ENCODE measurements around the gene RAB3A. TPM values are rescaled to one million over a fixed set of nuclear protein-coding genes. Genes with fewer than 3 reads are reported as not detected.

The RAB3A gene
- total RNA-seq, 3 donors from 2014 or later (not counting 1 experiment from before 2014, with no cell fraction given), result 5.2 to 7.8 (median 7.6) TPM

DNA sequence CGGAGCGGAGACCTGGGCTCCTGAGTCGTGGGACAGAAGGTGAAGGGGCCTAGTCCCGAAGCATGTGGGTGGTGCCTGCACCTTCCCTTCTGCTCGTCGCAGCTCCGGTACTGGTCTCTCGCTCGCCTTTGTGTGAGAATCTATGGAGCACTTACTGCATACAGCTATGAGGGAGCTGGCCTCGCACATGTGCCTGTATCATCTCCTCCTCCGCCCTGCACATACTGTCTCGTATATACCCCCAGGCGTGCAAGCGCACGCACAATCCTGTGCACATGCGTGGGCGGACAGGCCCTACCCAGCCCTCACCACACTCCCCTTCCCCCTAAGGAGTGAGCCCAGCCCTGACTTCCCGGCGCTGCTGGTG, 42.2 kb downstream of the RAB3A start:
- ATAC-seq (no peak), DNase-seq (no peak)
- 79% methylated on average over 19 of the region's 19 CpGs for whole genome bisulfite sequencing (ENCODE audit: insufficient coverage)
- Histone ChIP-seq H3K4me1 (ENCODE audit: control insufficient read depth, insufficient read depth, low read length) (peaks cover 16% of the 10 kb centered on the region), H3K4me3 (ENCODE audit: low read length) (no peak overlapping the region), H3K36me3 (ENCODE audit: control insufficient read depth, insufficient read depth, low read length) (peaks cover 16% of the 10 kb centered on the region), H3K9me3 (ENCODE audit: control insufficient read depth, insufficient read depth, low read length) (no peaks in the 10 kb centered on the region), H3K27ac (ENCODE audit: low read length) (no peak overlapping the region), H3K27me3 (ENCODE audit: control insufficient read depth, insufficient read depth, low read length) (no peaks in the 10 kb centered on the region)
- intact Hi-C loops (cut with micrococcal nuclease), result loop anchor here (5.0 kb wide), 1 partner anchor 91 kb away; no protein-coding TSS in a partner anchor
- H3K27me3 Mint-ChIP-seq (ENCODE audit: low read depth in 2 of 2), result no peaks in the 10 kb centered on the region
- TF ChIP-seq, protein P1, sequence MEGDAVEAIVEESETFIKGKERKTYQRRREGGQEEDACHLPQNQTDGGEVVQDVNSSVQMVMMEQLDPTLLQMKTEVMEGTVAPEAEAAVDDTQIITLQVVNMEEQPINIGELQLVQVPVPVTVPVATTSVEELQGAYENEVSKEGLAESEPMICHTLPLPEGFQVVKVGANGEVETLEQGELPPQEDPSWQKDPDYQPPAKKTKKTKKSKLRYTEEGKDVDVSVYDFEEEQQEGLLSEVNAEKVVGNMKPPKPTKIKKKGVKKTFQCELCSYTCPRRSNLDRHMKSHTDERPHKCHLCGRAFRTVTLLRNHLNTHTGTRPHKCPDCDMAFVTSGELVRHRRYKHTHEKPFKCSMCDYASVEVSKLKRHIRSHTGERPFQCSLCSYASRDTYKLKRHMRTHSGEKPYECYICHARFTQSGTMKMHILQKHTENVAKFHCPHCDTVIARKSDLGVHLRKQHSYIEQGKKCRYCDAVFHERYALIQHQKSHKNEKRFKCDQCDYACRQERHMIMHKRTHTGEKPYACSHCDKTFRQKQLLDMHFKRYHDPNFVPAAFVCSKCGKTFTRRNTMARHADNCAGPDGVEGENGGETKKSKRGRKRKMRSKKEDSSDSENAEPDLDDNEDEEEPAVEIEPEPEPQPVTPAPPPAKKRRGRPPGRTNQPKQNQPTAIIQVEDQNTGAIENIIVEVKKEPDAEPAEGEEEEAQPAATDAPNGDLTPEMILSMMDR (IDR thresholded peaks at IDR 0.05), result peak; percentile 54
- H3K36me3 Mint-ChIP-seq, result peaks cover 9% of the 10 kb centered on the region
- no peak overlapping the region for H3K4me3 Mint-ChIP-seq
- no peak overlapping the region for H3K27ac Mint-ChIP-seq
- H3K9me3 Mint-ChIP-seq, result no peaks in the 10 kb centered on the region
- peaks cover 0 to 9% of the 10 kb centered on the region in 2 donors for H3K4me1 Mint-ChIP-seq

DNA sequence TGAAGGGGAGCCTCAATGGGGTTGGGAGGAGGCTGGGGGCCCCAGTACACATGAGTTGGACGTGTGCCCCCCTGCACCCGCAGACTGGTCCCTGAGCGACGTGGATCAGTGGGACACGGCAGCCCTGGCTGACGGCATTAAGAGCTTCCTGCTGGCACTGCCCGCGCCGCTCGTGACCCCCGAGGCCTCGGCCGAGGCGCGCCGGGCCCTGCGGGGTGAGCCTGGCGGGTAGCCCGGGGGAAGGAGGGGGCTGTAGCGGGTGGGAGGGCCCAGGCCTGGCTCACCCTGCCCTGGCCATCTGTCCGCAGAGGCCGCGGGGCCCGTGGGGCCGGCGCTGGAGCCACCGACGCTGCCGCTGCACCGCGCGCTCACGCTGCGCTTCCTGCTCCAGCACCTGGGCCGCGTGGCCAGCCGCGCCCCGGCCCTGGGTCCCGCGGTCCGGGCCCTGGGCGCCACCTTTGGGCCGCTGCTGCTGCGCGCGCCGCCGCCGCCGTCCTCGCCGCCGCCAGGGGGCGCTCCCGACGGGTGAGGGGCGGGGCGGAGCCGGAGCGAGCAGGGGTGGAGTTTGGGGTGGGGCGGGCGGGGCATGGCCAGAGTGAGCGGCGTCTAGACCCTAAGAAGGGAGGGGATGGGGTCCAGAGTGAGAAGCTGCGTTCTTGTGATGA, 42.7 kb downstream of the RAB3A start:
- Mint-ChIP-seq H3K27me3 (ENCODE audit: low read depth in 2 of 2) (no peaks in the 10 kb centered on the region), H3K4me3 (no peak overlapping the region), H3K36me3 (peaks cover 8% of the 10 kb centered on the region), H3K9me3 (no peaks in the 10 kb centered on the region), H3K4me1 (peaks cover 0 to 13% of the 10 kb centered on the region in 2 donors), H3K27ac (peak overlapping the region in 1 of 2 donors; percentile 42)
- DNase-seq, result peak; percentile 85 to 89
- WGBS (ENCODE audit: insufficient coverage), result 6% methylated on average over 66 of the region's 66 CpGs
- peaks cover 16% of the 10 kb centered on the region for H3K4me1 ChIP-seq (ENCODE audit: control insufficient read depth, insufficient read depth, low read length)
- H3K36me3 ChIP-seq (ENCODE audit: control insufficient read depth, insufficient read depth, low read length), result peaks cover 16% of the 10 kb centered on the region
- no peak overlapping the region for H3K4me3 ChIP-seq (ENCODE audit: low read length)
- TF ChIP-seq, protein P1 (IDR thresholded peaks at IDR 0.05), result peak; percentile 65
- no peaks in the 10 kb centered on the region for H3K27me3 ChIP-seq (ENCODE audit: control insufficient read depth, insufficient read depth, low read length)
- no peak overlapping the region for H3K27ac ChIP-seq (ENCODE audit: low read length)
- intact Hi-C loops (cut with micrococcal nuclease), result loop anchor here (5.0 kb wide), 1 partner anchor 91 kb away; no protein-coding TSS in a partner anchor
- ATAC-seq, result peak; percentile 98 to 99 (median 99)
- no peaks in the 10 kb centered on the region for H3K9me3 ChIP-seq (ENCODE audit: control insufficient read depth, insufficient read depth, low read length)

DNA sequence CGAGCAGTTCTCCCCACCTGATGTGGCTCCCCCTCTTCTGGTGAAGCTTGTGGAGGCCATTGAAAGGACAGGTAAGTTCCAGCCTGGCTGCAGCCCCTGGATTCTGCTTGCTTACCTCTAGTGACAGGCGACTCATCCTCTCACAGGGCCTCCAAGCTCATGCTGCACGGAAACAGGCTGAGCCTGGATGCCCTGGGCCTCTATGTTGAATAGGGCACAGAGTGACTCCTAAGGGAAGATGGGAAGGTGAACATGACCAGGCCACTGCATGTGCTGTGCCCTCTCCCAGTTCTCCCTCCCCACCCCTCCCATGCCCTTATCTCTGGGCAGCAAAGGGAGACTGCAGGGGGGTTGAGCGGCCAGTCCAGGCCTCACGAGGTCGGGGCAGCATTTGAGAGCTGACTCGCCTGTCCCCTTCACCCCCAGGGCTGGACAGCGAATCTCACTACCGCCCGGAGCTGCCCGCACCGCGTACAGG, 43.3 kb downstream of the RAB3A start:
- peaks cover 11% of the 10 kb centered on the region for H3K36me3 ChIP-seq (ENCODE audit: control insufficient read depth, insufficient read depth, low read length)
- WGBS (ENCODE audit: insufficient coverage), result 89% methylated on average over 13 of the region's 13 CpGs
- Mint-ChIP-seq H3K9me3 (no peaks in the 10 kb centered on the region), H3K27ac (peak overlapping the region in 1 of 2 donors; percentile 42), H3K4me1 (peaks cover 0 to 15% of the 10 kb centered on the region in 2 donors), H3K27me3 (ENCODE audit: low read depth in 2 of 2) (no peaks in the 10 kb centered on the region), H3K36me3 (peaks cover 2% of the 10 kb centered on the region), H3K4me3 (peak overlapping the region; percentile 40)
- peaks cover 16% of the 10 kb centered on the region for H3K4me1 ChIP-seq (ENCODE audit: control insufficient read depth, insufficient read depth, low read length)
- no peak overlapping the region for H3K27ac ChIP-seq (ENCODE audit: low read length)
- DNase-seq (peak in 1 of 2 donors; percentile 15), ATAC-seq (no peak)
- no peaks in the 10 kb centered on the region for H3K27me3 ChIP-seq (ENCODE audit: control insufficient read depth, insufficient read depth, low read length)
- H3K4me3 ChIP-seq (ENCODE audit: low read length), result no peak overlapping the region
- intact Hi-C loops (cut with micrococcal nuclease), result loop anchor here (5.0 kb wide), 1 partner anchor 92 kb away; no protein-coding TSS in a partner anchor
- TF ChIP-seq, protein P1 (IDR thresholded peaks at IDR 0.05), result no peak
- no peaks in the 10 kb centered on the region for H3K9me3 ChIP-seq (ENCODE audit: control insufficient read depth, insufficient read depth, low read length)
